UCSD-AML1 (cell line): ENCODE results near the gene FRS3.

Source experiments
- DNase-seq: peaks from one replicate; lab custom pipeline; 2025; ENCODE audit not compliant: unreplicated experiment; lab: John Stamatoyannopoulos, UW

FRS3 gene

GRCh38 chr6:41791984-41792383, 12.3 kb upstream of the FRS3 start:
- DNase-seq: no peak

GRCh38 chr6:41791305-41791704, 11.6 kb upstream of the FRS3 start:
- no peak for DNase-seq

GRCh38 chr6:41790045-41790444, 10.3 kb upstream of the FRS3 start:
- DNase-seq: no peak

GRCh38 chr6:41789390-41789724, 9.7 kb upstream of the FRS3 start:
- no peak for DNase-seq

GRCh38 chr6:41787219-41787917, 7.7 kb upstream of the FRS3 start, which contains the start of gene TOMM6:
TOMM6 (plus strand) TSS chr6:41787694; CDS start chr6:41787698, 4 bp downstream.
- DNase-seq: peak; percentile 95

- peak; percentile 87 for DNase-seq
These were observed 6.9 kb upstream of the FRS3 start for GRCh38 chr6:41786451-41787218.

GRCh38 chr6:41785689-41786450, 6.2 kb upstream of the FRS3 start:
- no peak for DNase-seq

GRCh38 chr6:41785254-41785653, 5.6 kb upstream of the FRS3 start:
- DNase-seq: no peak

- DNase-seq: peak; percentile 61
These were observed 5.0 kb upstream of the FRS3 start for GRCh38 chr6:41784581-41785171.

GRCh38 chr6:41783106-41783780, 3.5 kb upstream of the FRS3 start:
- no peak for DNase-seq

- peak; percentile 62 for DNase-seq
These were observed 1.6 kb upstream of the FRS3 start for GRCh38 chr6:41781366-41781730.

GRCh38 chr6:41780551-41781365, 1.1 kb upstream of the FRS3 start, which contains the start of gene PRICKLE4:
PRICKLE4 (plus strand) TSS chr6:41780782; CDS start chr6:41783474, 2,692 bp downstream.
- DNase-seq: peak; percentile 60

GRCh38 chr6:41779336-41779735, 364 bp downstream of the FRS3 start:
- DNase-seq: no peak

- DNase-seq: no peak
These were observed 805 bp downstream of the FRS3 start for GRCh38 chr6:41778895-41779294.

- DNase-seq: no peak
These were observed 2.0 kb downstream of the FRS3 start for GRCh38 chr6:41777551-41778285.

- DNase-seq: no peak
These were observed 4.3 kb downstream of the FRS3 start for GRCh38 chr6:41775293-41775882.

- DNase-seq: no peak
These were observed 4.9 kb downstream of the FRS3 start for GRCh38 chr6:41774841-41775240.

GRCh38 chr6:41771058-41771983, 8.4 kb downstream of the FRS3 start:
- no peak for DNase-seq
